Amygdala (tissue), 56 donors: Measurements from ENCODE around the gene PFDN2.
"Not testable (repeated sequence)": the region's sequence is repeated elsewhere in the genome, so short reads cannot be mapped to it uniquely, and the experiment has no call there.

Experiments used
- DNase-seq, 56 donors: peaks; one replicate each; lab custom pipeline; 2025; lab: John Stamatoyannopoulos, UW

The PFDN2 gene

GRCh38 chr1:161065681-161066080 lies 52.2 kb downstream of the PFDN2 start:
- DNase-seq = not testable (repeated sequence)

- DNase-seq = not testable (repeated sequence)
Measured at GRCh38 chr1:161063936-161064335, 53.9 kb downstream of the PFDN2 start.

- DNase-seq = no peak
Measured at GRCh38 chr1:161061419-161061818, 56.4 kb downstream of the PFDN2 start.

- DNase-seq = no peak
Measured at GRCh38 chr1:161059293-161059692, 58.5 kb downstream of the PFDN2 start.

- DNase-seq = no peak
Measured at GRCh38 chr1:161054805-161055204, 63.0 kb downstream of the PFDN2 start.

- DNase-seq = no peak
Measured at GRCh38 chr1:161054232-161054631, 63.6 kb downstream of the PFDN2 start.

- no peak for DNase-seq
Measured at GRCh38 chr1:161052899-161053298, 64.9 kb downstream of the PFDN2 start.

GRCh38 chr1:161051219-161051618 lies 66.6 kb downstream of the PFDN2 start:
- no peak for DNase-seq
